Fibroblast of mammary gland (primary cell): ENCODE measurements around the gene GGT5.
A peak's percentile ranks its signal among the peaks of the same experiment; 100 is the strongest.
"Not testable (repeated sequence)": the region's sequence is repeated elsewhere in the genome, so short reads cannot be mapped to it uniquely, and the experiment has no call there.

Experiments used
- DNase-seq: peaks from one replicate; pipeline ENCODE4 v3.0.0-alpha.2; 2010; ENCODE audit warnings: low read depth
- H3K4me3 ChIP-seq: 2 replicates; pipeline ENCODE4 v1.5.1; 2011; ENCODE audit warnings: low read depth, mild to moderate bottlenecking, low read length, moderate library complexity; ENCODE audit not compliant: control insufficient read depth
- TF ChIP-seq, protein P1 (sequence below): conservative IDR thresholded peaks from 2 replicates; pipeline ENCODE4 v1.5.1; 2011; ENCODE audit warnings: low read depth, low read length, inconsistent platforms; ENCODE audit not compliant: control insufficient read depth, insufficient read depth

Gene GGT5

DNA sequence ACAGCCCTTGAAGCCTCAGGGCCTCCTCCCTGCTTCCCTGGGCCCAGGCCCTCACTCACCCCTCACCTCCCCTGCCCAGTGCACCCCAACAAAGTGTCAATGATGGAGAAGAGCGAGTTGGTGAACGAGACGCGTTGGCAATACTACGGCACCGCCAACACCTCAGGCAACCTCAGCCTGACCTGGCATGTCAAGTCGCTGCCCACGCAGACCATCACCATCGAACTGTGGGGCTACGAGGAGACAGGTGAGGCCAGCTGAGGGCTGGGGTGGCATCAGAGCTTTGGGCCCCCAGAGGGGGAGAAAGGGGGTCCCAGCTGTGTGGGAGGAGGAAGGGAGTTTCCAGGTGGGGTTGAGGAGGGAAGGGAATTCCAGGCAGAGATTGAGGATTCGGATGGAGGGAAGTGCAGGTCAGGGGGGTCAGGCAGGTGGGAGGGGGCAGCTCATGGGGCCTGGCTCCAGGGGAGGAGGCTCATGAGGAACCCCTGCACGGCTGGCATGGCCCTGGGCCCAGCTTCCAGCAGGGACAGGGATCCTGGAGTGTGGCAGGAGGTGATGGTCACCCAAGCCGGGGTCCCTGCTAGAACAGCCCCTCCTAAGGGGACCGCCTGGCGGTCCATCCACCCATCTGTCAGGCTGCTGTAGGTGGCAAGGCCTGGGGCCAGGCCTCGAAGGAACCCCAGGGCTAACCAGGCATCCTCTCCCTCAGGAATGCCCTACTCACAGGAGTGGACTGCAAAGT, 60.7 kb downstream of the GGT5 start:
- TF ChIP-seq, protein P1, sequence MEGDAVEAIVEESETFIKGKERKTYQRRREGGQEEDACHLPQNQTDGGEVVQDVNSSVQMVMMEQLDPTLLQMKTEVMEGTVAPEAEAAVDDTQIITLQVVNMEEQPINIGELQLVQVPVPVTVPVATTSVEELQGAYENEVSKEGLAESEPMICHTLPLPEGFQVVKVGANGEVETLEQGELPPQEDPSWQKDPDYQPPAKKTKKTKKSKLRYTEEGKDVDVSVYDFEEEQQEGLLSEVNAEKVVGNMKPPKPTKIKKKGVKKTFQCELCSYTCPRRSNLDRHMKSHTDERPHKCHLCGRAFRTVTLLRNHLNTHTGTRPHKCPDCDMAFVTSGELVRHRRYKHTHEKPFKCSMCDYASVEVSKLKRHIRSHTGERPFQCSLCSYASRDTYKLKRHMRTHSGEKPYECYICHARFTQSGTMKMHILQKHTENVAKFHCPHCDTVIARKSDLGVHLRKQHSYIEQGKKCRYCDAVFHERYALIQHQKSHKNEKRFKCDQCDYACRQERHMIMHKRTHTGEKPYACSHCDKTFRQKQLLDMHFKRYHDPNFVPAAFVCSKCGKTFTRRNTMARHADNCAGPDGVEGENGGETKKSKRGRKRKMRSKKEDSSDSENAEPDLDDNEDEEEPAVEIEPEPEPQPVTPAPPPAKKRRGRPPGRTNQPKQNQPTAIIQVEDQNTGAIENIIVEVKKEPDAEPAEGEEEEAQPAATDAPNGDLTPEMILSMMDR = no peak
- H3K4me3 ChIP-seq = no peak overlapping the region
- no peak for DNase-seq

DNA sequence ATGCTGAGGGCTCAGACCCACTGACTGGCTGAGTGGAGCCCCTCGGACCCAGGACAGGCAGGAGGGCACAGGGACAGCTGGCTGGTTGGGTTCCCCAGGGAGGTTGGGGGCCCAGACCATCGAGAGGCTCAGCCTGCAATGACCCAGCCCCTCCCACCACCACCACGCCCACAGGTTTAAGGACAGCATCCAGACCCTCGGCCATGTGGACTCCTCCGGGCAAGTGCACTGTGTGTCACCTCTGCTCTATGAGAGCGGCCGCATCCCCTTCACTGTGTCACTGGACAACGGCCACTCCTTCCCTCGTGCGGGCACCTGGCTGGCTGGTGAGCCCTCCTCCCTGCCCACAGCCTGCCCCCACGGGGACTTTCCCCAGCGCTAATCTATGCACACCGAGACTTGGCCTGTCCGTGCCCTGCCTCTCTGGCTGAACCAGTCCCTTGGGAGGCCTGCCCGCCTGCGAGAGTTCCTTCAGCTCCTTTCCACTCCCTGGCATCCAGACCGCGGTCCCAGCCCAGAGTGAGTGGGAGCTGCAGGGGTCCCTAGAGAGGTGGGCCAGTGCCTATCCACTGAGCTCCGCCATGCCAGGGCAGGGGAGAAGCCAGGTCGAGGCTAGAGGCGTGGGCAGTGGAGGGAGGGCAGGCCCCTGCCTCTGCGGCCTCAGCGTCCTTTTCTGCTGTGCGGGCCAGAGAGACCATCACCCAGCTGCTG, 61.4 kb downstream of the GGT5 start:
- no peak overlapping the region for H3K4me3 ChIP-seq
- TF ChIP-seq, protein P1 = no peak

DNA sequence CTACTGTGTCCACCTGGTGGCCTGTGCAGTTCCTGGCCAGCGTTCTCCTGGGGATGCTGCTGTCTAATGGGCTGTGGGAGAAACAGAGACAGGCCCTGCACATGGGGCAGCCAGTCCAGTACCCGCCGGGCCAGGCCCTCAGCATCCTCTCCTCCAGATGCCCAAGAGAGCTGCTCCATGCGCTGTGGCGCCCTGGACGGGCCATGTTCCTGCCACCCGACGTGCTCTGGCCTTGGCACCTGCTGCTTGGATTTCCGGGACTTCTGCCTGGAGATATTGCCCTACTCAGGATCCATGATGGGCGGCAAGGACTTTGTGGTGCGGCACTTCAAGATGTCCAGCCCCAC, 62.0 kb downstream of the GGT5 start:
- DNase-seq, H3K4me3 ChIP-seq: not testable (repeated sequence)

More for the DNA sequence above, 61.4 kb downstream of the GGT5 start:
- DNase-seq = no peak

DNA sequence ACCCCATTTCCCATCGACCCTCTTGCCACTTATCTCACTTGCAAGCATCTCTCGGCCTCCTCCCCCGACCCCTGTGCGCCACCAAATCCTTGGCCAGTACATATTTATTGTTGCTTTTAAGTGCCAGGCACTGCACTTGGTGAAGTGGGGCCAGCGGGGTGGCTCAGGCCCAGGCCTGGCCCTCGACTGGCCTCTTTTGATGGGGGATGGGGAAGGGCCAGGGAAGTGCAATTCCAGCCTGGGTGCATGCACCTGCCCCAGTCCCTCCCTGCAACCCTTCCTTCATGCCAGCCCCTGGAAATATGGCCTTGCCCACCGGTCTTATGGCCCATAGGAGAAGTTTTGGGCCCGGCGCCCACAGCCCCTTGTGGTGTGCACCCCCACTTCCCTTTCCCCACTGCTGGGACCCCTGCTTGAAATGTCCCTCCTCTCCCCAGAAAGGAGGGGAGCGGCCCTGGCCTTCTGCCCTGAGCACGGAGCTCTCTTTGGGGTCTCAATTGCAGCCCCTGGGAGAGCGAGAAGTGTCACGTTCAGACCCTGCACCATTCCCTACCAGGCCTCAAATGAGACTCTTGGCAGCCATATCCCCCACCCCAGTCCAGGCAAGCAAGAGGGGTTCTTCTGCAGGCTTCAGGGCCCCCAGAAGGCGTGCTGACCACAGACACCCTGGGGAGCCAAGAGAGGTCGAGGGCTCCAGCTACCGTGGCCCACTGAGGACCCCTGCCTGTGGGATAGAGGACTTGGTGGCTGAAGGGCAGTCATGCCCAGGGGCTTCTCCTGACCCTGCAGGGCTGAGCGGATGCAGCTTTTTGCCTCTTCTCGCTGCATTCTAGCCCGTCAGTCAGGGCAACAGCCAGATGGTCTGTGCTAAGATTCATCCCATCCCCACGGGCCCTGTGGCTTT, 62.6 kb downstream of the GGT5 start:
- no peak for DNase-seq
- TF ChIP-seq, protein P1 = no peak
- H3K4me3 ChIP-seq = no peak overlapping the region

DNA sequence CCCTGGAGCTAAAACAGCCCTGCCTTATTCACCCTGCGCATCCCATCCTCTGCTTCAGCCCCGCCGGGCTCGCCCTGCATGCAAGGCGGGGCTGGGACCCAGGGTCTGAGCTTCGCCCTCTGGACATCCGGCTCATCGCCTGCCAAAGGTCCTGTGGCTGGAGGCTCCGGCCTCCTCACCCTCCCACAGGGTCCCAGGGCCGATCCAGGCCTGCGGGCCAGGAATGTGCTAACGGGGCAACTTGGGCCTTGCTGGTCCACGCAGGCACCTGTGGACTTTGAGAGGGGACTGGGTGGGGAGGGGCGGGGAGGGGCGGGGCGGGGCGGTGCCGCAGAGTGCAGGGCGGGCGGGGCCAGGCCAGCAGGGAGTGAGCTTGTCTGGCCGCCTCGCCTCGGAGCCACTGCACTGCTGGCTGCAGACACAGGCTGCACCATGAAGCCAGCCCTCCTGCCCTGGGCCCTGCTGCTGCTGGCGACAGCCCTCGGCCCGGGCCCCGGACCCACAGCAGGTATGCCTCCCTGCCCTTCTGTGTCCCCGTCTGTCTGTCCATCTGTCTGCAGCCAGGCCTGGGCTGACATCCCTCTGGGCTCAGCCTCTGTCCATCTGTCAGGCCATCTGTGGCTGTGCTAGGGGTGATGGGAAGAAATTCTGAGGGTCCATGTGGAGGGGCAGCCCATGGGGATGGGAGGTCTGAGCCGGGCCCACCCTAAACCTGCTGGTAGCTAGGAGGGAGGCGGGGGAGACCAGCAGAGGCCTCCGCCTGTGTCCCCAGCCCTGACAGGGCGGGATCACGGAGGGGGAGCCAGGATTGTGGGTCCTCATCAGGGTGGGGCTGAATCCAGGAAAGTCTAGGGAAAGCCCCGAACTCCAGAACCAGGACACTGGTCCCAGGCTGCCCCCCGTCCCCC, 63.5 kb downstream of the GGT5 start, which contains the start of gene SUSD2:
SUSD2 (plus strand) TSS at position 400 of the 908 bp plus-strand sequence; CDS start at position 433, 33 bp downstream.
- H3K4me3 ChIP-seq = peak within 1 kb of the TSS; percentile 7
- no peak for DNase-seq
- TF ChIP-seq, protein P1 = no peak

DNA sequence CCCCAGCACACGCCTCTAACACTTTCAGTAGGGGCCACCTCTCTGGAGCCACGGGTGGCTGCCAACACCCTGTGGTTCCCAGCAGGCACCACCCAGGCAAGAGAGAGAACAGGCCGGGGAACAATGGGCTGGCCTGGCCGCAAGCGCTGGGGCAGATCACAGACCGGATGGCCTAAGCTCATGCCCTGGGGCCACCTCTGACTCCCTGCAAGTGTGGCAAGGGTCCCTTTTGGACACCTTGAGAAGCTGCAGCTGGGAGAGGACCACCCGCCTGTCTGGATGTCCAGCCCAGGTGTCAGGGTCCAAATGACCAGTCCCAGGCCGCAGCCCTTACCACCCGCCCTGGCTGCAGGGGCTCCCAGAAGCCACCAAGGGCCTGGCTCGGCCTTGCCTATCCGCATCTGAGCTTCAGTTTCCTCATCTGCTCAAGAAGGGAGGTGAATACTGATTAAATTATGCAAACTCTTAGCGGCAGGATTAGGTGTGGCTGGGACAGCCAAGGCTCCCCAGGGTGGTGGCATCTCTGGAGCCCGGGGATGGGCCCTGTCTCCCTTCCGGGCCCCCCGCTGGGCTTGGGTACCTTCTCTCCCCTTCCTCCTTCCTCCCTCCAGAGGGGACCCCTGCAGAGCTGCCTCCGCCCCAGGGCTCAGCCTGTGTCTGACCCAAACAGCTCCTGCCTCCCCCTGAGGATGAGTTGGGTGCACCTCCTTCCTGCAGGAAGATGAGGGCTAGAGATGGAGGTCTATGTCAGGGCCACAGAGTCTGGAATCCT, 64.4 kb downstream of the GGT5 start:
- no peak overlapping the region for H3K4me3 ChIP-seq
- no peak for DNase-seq
- TF ChIP-seq, protein P1 = no peak
